Nephron (organoid): Measurements from ENCODE around the gene C1orf21.

ENCODE experiments used
- H3K27ac Mint-ChIP-seq, 3 experiments: 2 replicates each; pipeline ENCODE4 v1.8.0; 2020; ENCODE audit warnings: mixed read lengths in 3 of 3, mild to moderate bottlenecking in 2 of 3, moderate library complexity in 1 of 3
- H3K27me3 Mint-ChIP-seq: 2 replicates; pipeline ENCODE4 v1.8.0; 2021; ENCODE audit warnings: low read depth, mild to moderate bottlenecking, moderate library complexity, mixed read lengths
- H3K36me3 Mint-ChIP-seq: 2 replicates; pipeline ENCODE4 v1.8.0; 2020; ENCODE audit warnings: low read depth, mixed read lengths
- H3K4me1 Mint-ChIP-seq: 2 replicates; pipeline ENCODE4 v1.8.0; 2020; ENCODE audit warnings: mixed read lengths
- H3K4me3 Mint-ChIP-seq, 3 experiments: 2 replicates each; pipeline ENCODE4 v1.8.0; 2020; ENCODE audit warnings: mild to moderate bottlenecking in 3 of 3, mixed read lengths in 3 of 3, moderate library complexity in 2 of 3
- H3K9me3 Mint-ChIP-seq: 2 replicates; pipeline ENCODE4 v1.8.0; 2020; ENCODE audit warnings: mixed read lengths
- CTCF ChIP-seq, 3 experiments: fragments of 200-600 bp; sonication (generic); IDR thresholded peaks; one replicate each; pipeline ENCODE4 v1.5.0; 2021; ENCODE audit warnings: antibody characterized with exemption in 3 of 3; ENCODE audit not compliant: unreplicated experiment in 3 of 3

C1orf21 gene

GRCh38 chr1:184387476-184388318, 868 bp downstream of the C1orf21 start:
- H3K9me3 Mint-ChIP-seq = no peaks in the 10 kb centered on the region
- H3K27ac Mint-ChIP-seq = peak overlapping the region; percentile 83 to 94 (median 84)
- peaks cover 30% of the 10 kb centered on the region for H3K4me1 Mint-ChIP-seq
- no peak for TF ChIP-seq CTCF (IDR thresholded peaks at IDR 0.05; ENCODE audit: unreplicated experiment in 3 of 3)
- peak overlapping the region; percentile 89 to 97 (median 94) for H3K4me3 Mint-ChIP-seq
- H3K27me3 Mint-ChIP-seq = peaks cover 26% of the 10 kb centered on the region
- no peaks in the 10 kb centered on the region for H3K36me3 Mint-ChIP-seq

- Mint-ChIP-seq H3K36me3 (no peaks in the 10 kb centered on the region), H3K27me3 (peaks cover 21% of the 10 kb centered on the region), H3K4me3 (peak overlapping the region; percentile 89 to 97 (median 94)), H3K27ac (peak overlapping the region; percentile 83 to 94 (median 84)), H3K9me3 (no peaks in the 10 kb centered on the region), H3K4me1 (peaks cover 34% of the 10 kb centered on the region)
- no peak for TF ChIP-seq CTCF (IDR thresholded peaks at IDR 0.05; ENCODE audit: unreplicated experiment in 3 of 3)
Measured at GRCh38 chr1:184388319-184388889, 1.6 kb downstream of the C1orf21 start.

GRCh38 chr1:184388971-184389370, 2.1 kb downstream of the C1orf21 start:
- TF ChIP-seq CTCF (IDR thresholded peaks at IDR 0.05; ENCODE audit: unreplicated experiment in 3 of 3) = no peak
- no peaks in the 10 kb centered on the region for H3K36me3 Mint-ChIP-seq
- H3K27ac Mint-ChIP-seq = peak overlapping the region in 2 of 3 experiments; percentile 84 to 94
- H3K9me3 Mint-ChIP-seq = no peaks in the 10 kb centered on the region
- H3K4me1 Mint-ChIP-seq = peaks cover 35% of the 10 kb centered on the region
- H3K4me3 Mint-ChIP-seq = peak overlapping the region; percentile 89 to 97 (median 94)
- peaks cover 17% of the 10 kb centered on the region for H3K27me3 Mint-ChIP-seq

GRCh38 chr1:184389446-184389845, 2.6 kb downstream of the C1orf21 start:
- Mint-ChIP-seq H3K9me3 (no peaks in the 10 kb centered on the region), H3K27ac (peak overlapping the region in 1 of 3 experiments; percentile 5), H3K36me3 (no peaks in the 10 kb centered on the region), H3K27me3 (peaks cover 13% of the 10 kb centered on the region), H3K4me3 (peak overlapping the region; percentile 49 to 97 (median 72)), H3K4me1 (peaks cover 35% of the 10 kb centered on the region)
- no peak for TF ChIP-seq CTCF (IDR thresholded peaks at IDR 0.05; ENCODE audit: unreplicated experiment in 3 of 3)

GRCh38 chr1:184390889-184391288, 4.1 kb downstream of the C1orf21 start:
- Mint-ChIP-seq H3K9me3 (no peaks in the 10 kb centered on the region), H3K36me3 (no peaks in the 10 kb centered on the region), H3K4me3 (peak overlapping the region in 1 of 3 experiments; percentile 11), H3K27me3 (peaks cover 4% of the 10 kb centered on the region), H3K4me1 (peaks cover 35% of the 10 kb centered on the region), H3K27ac (peak overlapping the region in 1 of 3 experiments; percentile 5)
- no peak for TF ChIP-seq CTCF (IDR thresholded peaks at IDR 0.05; ENCODE audit: unreplicated experiment in 3 of 3)
